SK-MEL-5 (cell line): ENCODE data around the gene TPCN2. TPM values are rescaled to one million over a fixed set of nuclear protein-coding genes. Genes with fewer than 3 reads are reported as not detected.

Experiments
- DNase-seq: peaks from one replicate; pipeline ENCODE4 v3.0.0-alpha.2; 2016; ENCODE audit warnings: low read depth, low spot score
- in situ Hi-C: cut with HindIII; loops from 2 replicates; pipeline ENCODE4 v1.10.0; 2016; ENCODE audit warnings: low sequenced_read_pairs, high pct_unique_total_duplicates, low pct_unique_long_range_greater_than_20kb
- total RNA-seq: library from RNA; depleted of rRNA; stranded (reverse); fragments of >200 nt; shearing (Covaris generic); gene quantifications from 2 replicates; pipeline ENCODE4 v1.2.3, GENCODE V29; 2014

Gene TPCN2
- total RNA-seq, 1 experiment from 2014 or later = 24.7 TPM

DNA sequence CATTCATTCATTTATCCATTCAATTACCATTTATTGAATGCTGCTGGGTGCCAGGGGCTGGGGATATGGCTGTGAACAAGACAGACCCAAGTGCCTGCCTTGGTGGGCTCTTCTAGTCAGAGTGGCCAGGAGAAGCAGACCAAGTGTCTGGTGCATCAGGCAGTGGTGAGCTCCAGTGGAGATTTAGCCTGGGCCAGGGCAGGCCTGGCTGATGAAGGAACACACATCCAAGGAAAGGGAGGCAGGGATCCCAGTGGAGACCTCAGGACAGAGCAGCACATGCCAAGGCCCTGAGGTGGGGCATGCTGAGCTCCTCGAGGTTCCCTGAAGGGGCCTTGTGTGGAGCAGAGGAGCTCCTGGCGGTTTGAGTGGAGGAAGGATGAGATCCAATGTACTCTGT lies 60.4 kb downstream of the TPCN2 start:
- DNase-seq = no peak
- in situ Hi-C loops = no loop called here

GRCh38 chr11:69110451-69110850 lies 61.7 kb downstream of the TPCN2 start:
- no peak for DNase-seq

GRCh38 chr11:69111624-69112542 lies 63.2 kb downstream of the TPCN2 start:
- no peak for DNase-seq
- in situ Hi-C loops = loop anchor here (10.0 kb wide), 1 partner anchor 543 kb away; no protein-coding TSS in a partner anchor

More at GRCh38 chr11:69110451-69110850, 61.7 kb downstream of the TPCN2 start:
- in situ Hi-C loops = loop anchor here (10.0 kb wide), 1 partner anchor 544 kb away; no protein-coding TSS in a partner anchor

DNA sequence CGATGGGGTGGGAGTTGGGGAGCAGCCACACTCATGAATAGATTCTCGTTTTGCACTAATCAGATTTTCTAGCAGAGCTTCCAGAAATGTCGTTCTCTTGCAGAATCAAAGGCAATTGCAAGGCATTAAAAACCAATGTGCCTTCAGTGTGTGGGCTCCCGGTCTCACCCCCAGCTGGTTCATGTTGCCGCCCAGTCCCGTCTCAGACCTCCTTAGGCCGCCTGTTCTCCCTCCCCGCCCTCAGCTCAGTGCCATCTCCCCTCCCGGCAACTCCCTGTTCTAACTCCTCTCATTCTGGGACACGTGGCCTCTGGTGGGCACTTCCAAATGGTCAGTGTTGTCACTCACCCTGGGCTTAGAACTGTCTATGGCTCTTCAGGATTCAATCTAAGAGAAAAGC lies 64.5 kb downstream of the TPCN2 start:
- in situ Hi-C loops = loop anchor here (10.0 kb wide), 1 partner anchor 542 kb away; no protein-coding TSS in a partner anchor

DNA sequence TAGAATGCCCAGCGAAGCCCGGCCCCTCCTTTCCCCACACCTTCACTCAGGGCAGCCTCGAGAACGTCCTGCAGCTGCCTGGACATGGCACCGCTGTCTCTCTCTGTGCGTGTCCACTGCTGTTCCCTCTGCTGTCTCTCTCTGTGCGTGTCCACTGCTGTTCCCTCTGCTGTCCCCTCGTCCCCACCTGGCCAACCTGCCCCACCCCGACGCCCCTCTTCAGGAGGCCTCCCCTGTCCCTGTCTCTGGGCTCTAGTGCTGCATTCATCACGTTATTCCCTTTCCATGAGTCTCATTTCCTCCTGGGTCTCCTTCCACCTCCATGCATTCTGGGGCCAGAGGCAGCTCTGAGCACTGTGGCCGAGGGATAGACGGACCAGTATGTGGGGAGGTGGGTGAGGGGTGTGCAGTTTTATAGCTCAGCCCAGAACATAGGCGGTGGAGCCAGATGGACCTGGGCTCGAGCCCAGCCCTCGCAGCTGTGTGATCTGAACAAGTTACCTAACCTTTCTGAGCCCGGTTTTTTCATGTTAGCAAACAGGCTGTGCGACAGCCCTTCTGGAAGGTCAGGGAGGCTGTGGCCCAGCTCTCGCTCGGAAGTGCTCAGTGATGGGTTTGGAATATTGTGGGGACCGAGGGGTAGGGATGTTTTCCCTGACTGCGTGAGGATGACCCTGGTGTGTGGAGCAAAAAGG lies 65.1 kb downstream of the TPCN2 start:
- in situ Hi-C loops = loop anchor here (10.0 kb wide), 1 partner anchor 541 kb away; no protein-coding TSS in a partner anchor

More for the DNA sequence above, 64.5 kb downstream of the TPCN2 start:
- no peak for DNase-seq

DNA sequence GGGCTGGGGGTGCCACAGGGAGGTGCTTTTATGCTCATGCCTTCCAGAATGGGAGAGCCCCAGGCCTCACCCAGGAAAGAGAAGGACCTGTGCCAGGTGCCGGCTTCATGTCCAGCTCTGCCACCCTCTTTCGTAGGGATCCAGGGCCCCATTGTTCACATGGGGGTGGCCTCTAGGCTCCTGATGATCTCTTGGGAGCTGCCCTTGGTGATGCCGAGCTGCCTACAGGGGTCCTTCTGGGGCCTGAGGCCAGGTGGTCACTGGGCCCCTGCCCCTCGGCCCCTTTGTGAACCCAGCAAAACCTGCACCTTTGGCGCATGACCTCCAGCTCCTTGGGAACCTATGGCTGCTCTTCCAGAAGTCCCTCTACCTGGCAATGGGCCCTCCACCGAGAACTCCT lies 65.6 kb downstream of the TPCN2 start:
- in situ Hi-C loops = loop anchor here (10.0 kb wide), 1 partner anchor 540 kb away; no protein-coding TSS in a partner anchor
- DNase-seq = no peak

More for the DNA sequence above, 65.1 kb downstream of the TPCN2 start:
- DNase-seq = no peak

DNA sequence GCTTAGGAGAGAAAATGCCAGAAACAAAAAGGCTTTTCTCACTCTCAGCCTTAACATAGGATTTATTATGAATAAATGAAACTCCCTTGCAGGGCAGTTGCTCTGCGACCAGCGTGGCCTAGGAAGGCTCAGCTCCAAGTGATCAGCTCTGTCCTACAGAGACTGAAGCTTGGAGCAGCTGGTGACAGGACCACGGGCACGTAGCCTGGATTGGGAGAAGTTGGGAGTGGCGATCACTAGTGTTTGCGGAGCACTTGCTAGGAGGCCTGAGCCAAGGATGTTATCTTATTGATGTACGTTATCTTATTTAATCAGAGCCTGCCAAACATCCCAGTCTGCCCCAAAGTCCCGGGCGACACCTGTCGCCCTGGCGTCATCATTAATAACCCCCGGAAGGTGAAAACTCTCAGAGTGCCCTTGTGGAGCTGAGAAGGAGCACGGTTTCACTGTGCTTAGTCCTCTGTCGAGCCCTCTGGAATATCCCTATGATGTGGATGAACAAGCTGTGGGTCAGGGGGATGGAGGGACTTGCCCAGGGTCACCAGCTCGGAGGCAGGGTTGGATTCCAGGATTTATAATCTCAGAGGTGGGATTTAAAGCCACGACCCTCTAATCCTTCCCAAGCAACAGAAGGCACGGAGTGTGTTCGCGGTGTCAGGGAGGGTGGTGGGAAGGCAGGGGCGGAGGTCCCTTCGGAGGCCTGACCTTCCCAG lies 66.2 kb downstream of the TPCN2 start:
- no peak for DNase-seq
- in situ Hi-C loops = loop anchor here (10.0 kb wide), 1 partner anchor 540 kb away; no protein-coding TSS in a partner anchor

- no peak for DNase-seq
- in situ Hi-C loops = loop anchor here (10.0 kb wide), 1 partner anchor 539 kb away; no protein-coding TSS in a partner anchor
These were observed 67.1 kb downstream of the TPCN2 start for GRCh38 chr11:69115586-69116560.

- no peak for DNase-seq
- in situ Hi-C loops = loop anchor here (10.0 kb wide), 1 partner anchor 538 kb away; no protein-coding TSS in a partner anchor
These were observed 67.9 kb downstream of the TPCN2 start for GRCh38 chr11:69116671-69117070.

GRCh38 chr11:69119190-69119589 lies 70.5 kb downstream of the TPCN2 start:
- in situ Hi-C loops = loop anchor here (10.0 kb wide), 1 partner anchor 536 kb away; no protein-coding TSS in a partner anchor
- no peak for DNase-seq

DNA sequence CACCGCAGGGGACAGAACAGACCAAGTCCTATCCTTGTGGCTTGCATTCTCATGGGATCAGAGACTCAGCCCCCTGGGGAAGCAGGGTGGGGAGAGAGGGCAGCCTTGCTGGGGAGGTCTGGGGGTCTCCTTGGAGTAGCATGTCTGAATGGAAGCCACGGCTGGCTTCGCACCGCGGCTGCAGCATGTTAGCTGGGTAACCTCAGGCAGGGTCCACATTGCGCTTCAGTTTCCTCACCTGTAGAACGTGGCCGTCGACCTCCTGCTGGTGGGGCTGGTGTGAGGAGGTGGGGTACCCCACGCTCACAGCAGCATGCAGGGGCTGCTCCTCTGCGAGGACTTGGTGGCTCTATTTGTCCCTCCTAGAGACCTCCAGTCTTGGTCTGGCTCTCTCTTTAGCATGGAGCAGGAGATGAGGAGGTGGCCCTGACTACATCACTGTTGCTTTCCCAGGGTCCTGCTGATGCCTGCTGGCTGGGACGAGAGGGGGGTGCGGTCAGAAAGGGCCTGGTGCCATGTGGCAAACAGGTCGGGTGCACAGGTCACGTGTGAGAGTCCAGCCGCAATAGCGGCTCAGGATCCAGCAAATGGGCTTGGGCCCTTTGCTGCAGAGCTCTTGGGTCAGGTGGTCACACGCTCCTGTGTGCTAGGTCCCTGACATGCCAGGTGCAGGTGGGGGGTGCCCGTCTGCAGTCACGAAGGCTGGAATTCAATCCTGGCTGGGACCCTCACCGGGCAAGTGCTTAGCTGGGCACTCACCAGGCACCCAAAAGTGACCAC lies 71.6 kb downstream of the TPCN2 start:
- in situ Hi-C loops = no loop called here

GRCh38 chr11:69121021-69121420 lies 72.3 kb downstream of the TPCN2 start:
- in situ Hi-C loops = no loop called here
- DNase-seq = no peak

More for the DNA sequence above, 71.6 kb downstream of the TPCN2 start:
- no peak for DNase-seq

GRCh38 chr11:69121621-69122325 lies 73.0 kb downstream of the TPCN2 start:
- DNase-seq = no peak
- in situ Hi-C loops = no loop called here

DNA sequence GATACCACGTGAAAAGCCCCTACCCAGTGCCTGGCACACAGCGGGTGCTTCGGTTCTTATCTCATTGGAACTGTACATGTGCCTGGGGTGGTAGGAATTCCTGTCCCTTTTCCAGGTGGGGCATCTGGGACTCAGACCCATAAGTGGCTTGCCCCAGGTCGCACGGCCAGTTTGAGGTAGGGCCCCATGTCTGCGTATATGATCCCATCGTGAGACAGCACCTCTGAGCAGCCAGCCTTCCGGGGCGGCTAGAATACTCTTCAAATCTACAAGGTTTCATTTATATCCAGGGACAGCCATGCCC lies 73.5 kb downstream of the TPCN2 start:
- no peak for DNase-seq
- in situ Hi-C loops = no loop called here

DNA sequence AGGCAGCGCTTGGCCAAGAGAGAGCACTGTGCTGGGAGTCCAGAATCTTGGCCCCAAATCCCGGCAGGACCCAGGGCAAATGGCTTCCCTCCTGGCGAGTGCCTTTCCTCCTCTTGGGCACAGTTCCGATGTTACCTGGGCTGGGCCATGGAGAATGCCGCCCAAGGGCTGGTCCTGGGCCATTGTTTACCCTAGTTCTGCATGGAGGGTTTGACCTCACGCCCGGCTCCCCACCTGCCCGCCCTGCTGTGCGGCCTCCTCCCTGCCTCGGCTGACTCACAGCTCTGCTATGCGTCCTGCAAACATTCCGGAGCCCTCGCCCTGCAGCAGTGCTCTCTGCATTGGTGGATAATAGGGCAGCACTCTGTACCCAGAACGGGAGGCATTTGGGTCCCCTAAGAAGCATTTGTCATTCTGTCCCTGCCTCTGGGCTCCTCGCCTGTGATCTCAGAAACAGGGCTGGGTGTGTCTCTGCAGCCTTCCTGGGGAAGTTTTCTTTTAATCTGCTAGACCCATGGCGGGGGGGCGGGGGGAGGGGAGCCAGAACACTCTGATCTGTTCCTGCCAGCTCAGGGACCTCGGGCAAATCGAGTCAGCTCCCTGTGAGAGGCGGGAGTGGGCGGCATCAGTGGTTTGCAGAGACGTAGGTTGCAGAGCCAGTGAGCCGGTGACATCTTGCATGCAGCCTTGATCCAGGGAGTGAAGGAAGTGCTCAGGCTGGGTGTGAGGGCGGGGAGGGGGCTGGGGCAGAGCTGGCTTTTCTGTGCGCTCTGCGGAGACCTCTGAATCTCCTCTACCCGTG lies 74.1 kb downstream of the TPCN2 start:
- DNase-seq = no peak
- in situ Hi-C loops = no loop called here
